Stimulated activated naive CD4-positive, alpha-beta T cell treated with Interleukin-2 at 50 U/mL for 16 hours (primary cell): ENCODE results near the gene CXCL11.
"Not testable (repeated sequence)": the region's sequence is repeated elsewhere in the genome, so short reads cannot be mapped to it uniquely, and the experiment has no call there.

Experiments used
- DNase-seq: peaks from one replicate; lab custom pipeline; 2025; lab: John Stamatoyannopoulos, UW

Gene CXCL11

DNA sequence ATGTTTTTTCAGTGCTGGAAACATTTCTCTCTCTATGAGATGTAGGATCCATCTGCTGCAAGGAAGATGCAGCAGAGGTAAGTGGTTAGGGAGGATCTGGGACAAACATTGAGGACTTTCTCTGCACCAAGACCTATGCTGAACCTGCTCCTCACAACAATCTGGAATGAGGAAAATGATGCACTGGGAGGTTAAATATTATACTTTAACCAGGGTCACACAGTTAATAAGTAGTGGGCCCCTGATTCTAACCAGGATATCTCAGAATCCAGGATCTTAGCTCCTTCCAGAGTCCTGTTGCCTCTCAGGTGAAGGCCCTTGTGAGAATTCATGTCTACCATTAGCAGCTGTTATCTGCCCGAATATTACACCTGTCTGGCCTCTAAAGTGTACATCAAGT lies 35.6 kb downstream of the CXCL11 start:
- no peak for DNase-seq

DNA sequence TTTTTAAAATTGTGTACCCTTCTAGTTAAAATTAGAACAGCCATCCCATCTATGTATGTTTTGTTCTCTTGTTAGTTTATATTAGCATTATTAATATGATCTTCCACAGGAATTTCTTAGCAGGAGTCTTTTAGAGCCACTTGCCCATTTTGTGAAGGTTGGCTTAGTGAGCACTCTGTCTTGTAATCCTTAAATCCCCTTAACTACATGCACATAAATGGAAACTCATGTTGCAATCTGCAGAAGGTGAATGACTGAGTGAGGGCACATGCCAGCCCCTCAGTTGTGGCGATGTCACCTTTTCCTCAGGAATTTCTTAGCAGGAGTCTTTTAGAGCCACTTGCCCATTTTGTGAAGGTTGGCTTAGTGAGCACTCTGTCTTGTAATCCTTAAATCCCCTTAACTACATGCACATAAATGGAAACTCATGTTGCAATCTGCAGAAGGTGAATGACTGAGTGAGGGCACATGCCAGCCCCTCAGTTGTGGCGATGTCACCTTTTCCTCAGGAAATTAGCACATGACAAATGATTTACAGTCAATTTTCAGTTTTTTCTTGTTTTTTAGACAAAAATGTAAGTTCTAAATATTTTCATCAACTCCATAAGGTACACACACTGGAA lies 37.2 kb downstream of the CXCL11 start:
- not testable (repeated sequence) for DNase-seq

DNA sequence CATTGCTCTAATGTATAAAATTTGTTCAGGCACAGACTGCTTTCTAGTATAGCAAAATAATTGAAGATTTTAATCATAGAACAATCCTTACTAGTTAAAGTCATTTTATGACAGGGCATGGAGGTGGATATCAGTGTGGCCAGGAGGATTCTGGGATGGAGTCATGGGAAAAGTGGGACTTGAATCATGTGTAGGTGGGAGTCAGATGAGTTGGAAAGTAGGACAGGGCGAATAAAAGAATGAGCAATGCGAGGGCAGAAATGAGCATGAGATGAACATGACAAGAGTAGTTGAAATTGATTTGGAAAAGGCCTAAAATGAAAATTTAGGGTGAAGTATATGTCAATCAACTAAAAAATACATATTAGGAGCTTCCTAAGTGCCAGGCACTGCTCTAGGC lies 37.9 kb downstream of the CXCL11 start:
- no peak for DNase-seq

DNA sequence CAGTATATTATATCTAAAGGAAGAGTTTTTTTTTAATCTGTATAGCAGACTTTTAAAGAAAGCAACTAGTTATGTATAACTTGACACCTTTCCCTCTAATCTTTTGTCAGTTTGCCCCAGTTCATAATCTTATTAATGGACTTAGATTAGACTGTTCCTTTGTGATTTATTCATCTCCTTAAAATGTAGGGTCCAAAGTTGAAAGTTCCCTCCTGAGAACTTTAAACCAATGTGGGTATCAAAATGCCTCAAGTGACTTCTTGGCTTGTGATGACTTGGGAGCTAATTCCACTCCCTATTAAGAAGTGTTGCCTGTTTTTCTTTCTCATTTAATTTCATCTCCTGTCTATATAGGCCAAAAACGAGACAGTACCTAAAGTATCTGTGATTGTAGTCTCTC lies 38.8 kb downstream of the CXCL11 start:
- no peak for DNase-seq

DNA sequence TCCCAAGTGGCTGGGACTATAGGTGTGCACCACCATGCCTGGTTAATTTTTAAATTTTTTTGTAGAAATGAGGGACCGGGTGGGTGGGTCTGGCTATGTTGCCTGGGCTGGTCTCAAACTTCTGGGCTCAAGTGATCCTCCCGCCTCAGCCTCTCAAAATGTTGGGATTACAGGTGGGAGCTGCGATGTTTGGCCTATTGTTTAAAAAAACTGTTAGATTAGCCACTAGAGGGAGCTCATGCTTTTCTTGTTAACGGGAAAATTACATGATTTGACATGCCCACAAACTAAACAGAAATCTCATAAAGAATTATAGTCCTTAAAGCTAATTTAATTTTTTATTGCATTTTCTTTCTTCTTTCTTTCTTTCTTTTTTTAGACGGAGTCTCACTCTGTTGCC lies 40.1 kb downstream of the CXCL11 start:
- no peak for DNase-seq

DNA sequence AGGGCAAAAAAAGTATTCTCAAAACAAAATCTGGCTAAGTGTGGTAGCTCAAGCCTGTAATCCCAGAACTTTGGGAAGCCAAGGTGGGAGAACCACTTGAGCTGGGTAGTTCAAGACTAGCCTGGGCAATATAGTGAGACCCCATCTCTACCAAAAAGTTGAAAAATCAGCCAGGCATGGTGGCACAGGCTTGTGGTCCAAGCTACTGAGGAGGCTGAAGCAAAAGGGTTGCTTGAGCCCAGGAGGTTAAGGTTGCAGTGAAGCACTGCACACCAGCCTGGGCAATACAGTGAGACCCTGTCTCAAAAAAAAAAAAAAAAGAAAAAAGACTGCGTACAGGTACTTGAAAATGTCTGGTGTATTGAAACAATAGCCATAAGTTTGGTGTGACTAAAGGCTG lies 43.4 kb downstream of the CXCL11 start:
- DNase-seq, result no peak

DNA sequence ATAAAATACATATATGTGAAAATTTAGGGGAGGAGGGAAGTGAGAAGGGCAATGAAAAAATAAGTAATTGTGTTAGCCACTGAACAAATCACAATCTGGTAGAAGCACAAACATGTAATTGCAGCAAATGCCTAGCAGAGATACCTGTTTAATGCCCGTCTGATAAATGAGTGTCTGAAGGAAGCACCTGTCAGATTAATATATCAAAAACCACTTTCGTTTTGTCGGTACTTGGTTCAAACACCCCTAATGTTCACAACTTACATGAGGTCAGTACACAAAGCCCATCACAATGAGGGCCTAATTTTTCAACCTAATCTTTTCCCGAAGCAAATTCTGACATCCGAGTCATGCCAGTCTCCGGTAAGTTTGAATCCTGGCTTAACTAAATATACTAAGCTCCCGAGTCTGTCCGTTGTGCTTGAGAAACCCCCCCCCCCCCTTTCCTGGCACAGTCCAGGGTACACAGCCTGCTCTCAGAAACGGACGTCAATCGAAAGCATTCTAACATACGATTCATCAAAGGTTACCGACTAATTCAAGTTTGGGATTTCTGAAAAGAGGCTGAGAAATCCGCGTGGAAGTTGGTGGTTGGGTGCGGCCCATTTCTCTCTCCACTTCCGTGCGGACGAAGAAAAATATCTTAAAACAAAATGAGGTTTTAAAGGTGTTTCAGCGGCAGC lies 45.9 kb downstream of the CXCL11 start:
- DNase-seq, result no peak

DNA sequence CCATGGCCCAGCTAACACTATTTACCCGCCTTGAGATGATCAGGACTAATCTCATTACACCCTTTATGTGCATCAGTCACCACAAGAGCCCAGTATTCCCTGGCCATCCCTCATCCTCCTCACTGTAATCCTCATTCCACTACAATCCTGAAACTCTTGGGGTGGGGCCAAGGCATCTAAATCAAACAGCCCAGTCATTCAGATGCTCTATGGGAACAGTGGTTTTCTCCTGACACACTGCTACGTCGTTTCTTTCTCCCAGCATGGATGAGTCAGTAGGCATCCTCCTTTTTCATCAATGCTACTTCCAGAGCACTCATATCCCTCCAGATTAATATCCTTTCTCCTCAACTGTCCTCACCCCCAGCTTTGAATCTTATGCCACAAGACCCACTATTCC lies 50.8 kb downstream of the CXCL11 start:
- DNase-seq, result no peak
